ENCODE measurements around the gene ABCA1.

The ABCA1 gene

GRCh38 chr9:104836235-104836634 is 91.7 kb downstream of the ABCA1 start:
- Mint-ChIP-seq H3K27ac (no peak overlapping the region), H3K9me3 (ENCODE audit: low read depth) (no peaks in the 10 kb centered on the region), H3K36me3 (peaks cover 13% of the 10 kb centered on the region), H3K4me3 (no peak overlapping the region), H3K4me1 (ENCODE audit: low read depth) (peaks cover 12% of the 10 kb centered on the region), H3K27me3 (no peaks in the 10 kb centered on the region)

- Mint-ChIP-seq H3K36me3 (peaks cover 14% of the 10 kb centered on the region), H3K9me3 (ENCODE audit: low read depth) (no peaks in the 10 kb centered on the region), H3K4me1 (ENCODE audit: low read depth) (peaks cover 12% of the 10 kb centered on the region), H3K4me3 (no peak overlapping the region), H3K27me3 (no peaks in the 10 kb centered on the region), H3K27ac (no peak overlapping the region)
Measured at GRCh38 chr9:104835161-104835560, 92.8 kb downstream of the ABCA1 start.

- Mint-ChIP-seq H3K36me3 (peaks cover 18% of the 10 kb centered on the region), H3K27ac (no peak overlapping the region), H3K9me3 (ENCODE audit: low read depth) (no peaks in the 10 kb centered on the region)
Measured at GRCh38 chr9:104833696-104834095, 94.3 kb downstream of the ABCA1 start.

GRCh38 chr9:104831681-104832080 is 96.3 kb downstream of the ABCA1 start:
- no peak overlapping the region for H3K27ac Mint-ChIP-seq
- H3K27me3 Mint-ChIP-seq: no peaks in the 10 kb centered on the region
- peaks cover 26% of the 10 kb centered on the region for H3K36me3 Mint-ChIP-seq
- no peaks in the 10 kb centered on the region for H3K9me3 Mint-ChIP-seq (ENCODE audit: low read depth)
- H3K4me1 Mint-ChIP-seq (ENCODE audit: low read depth): peaks cover 6% of the 10 kb centered on the region
- H3K4me3 Mint-ChIP-seq: no peak overlapping the region

More at GRCh38 chr9:104833696-104834095, 94.3 kb downstream of the ABCA1 start:
- H3K4me3 Mint-ChIP-seq: no peak overlapping the region
- no peaks in the 10 kb centered on the region for H3K27me3 Mint-ChIP-seq
- peaks cover 12% of the 10 kb centered on the region for H3K4me1 Mint-ChIP-seq (ENCODE audit: low read depth)

- Mint-ChIP-seq H3K36me3 (peaks cover 34% of the 10 kb centered on the region), H3K9me3 (ENCODE audit: low read depth) (no peaks in the 10 kb centered on the region), H3K27ac (no peak overlapping the region), H3K4me1 (ENCODE audit: low read depth) (no peaks in the 10 kb centered on the region), H3K4me3 (no peak overlapping the region), H3K27me3 (no peaks in the 10 kb centered on the region)
Measured at GRCh38 chr9:104826911-104827310, 101.0 kb downstream of the ABCA1 start.

GRCh38 chr9:104826079-104826775 is 101.7 kb downstream of the ABCA1 start:
- H3K4me3 Mint-ChIP-seq: no peak overlapping the region

GRCh38 chr9:104820336-104820735 is 107.6 kb downstream of the ABCA1 start:
- no peaks in the 10 kb centered on the region for H3K9me3 Mint-ChIP-seq (ENCODE audit: low read depth)
- peaks cover 38% of the 10 kb centered on the region for H3K36me3 Mint-ChIP-seq
- H3K27me3 Mint-ChIP-seq: no peaks in the 10 kb centered on the region
- H3K27ac Mint-ChIP-seq: no peak overlapping the region
- H3K4me3 Mint-ChIP-seq: no peak overlapping the region
- no peaks in the 10 kb centered on the region for H3K4me1 Mint-ChIP-seq (ENCODE audit: low read depth)

More at GRCh38 chr9:104826079-104826775, 101.7 kb downstream of the ABCA1 start:
- Mint-ChIP-seq H3K27ac (no peak overlapping the region), H3K27me3 (no peaks in the 10 kb centered on the region), H3K36me3 (peaks cover 31% of the 10 kb centered on the region), H3K9me3 (ENCODE audit: low read depth) (no peaks in the 10 kb centered on the region), H3K4me1 (ENCODE audit: low read depth) (no peaks in the 10 kb centered on the region)

GRCh38 chr9:104819033-104819432 is 108.9 kb downstream of the ABCA1 start:
- Mint-ChIP-seq H3K4me1 (ENCODE audit: low read depth) (no peaks in the 10 kb centered on the region), H3K27ac (no peak overlapping the region), H3K36me3 (peaks cover 37% of the 10 kb centered on the region), H3K9me3 (ENCODE audit: low read depth) (no peaks in the 10 kb centered on the region), H3K4me3 (no peak overlapping the region), H3K27me3 (no peaks in the 10 kb centered on the region)

GRCh38 chr9:104817437-104817836 is 110.5 kb downstream of the ABCA1 start:
- no peak overlapping the region for H3K27ac Mint-ChIP-seq
- no peaks in the 10 kb centered on the region for H3K9me3 Mint-ChIP-seq (ENCODE audit: low read depth)
- no peak overlapping the region for H3K4me3 Mint-ChIP-seq
- H3K4me1 Mint-ChIP-seq (ENCODE audit: low read depth): no peaks in the 10 kb centered on the region
- H3K36me3 Mint-ChIP-seq: peaks cover 27% of the 10 kb centered on the region
- H3K27me3 Mint-ChIP-seq: no peaks in the 10 kb centered on the region

GRCh38 chr9:104815851-104816565 is 111.9 kb downstream of the ABCA1 start:
- H3K4me3 Mint-ChIP-seq: no peak overlapping the region
- H3K27ac Mint-ChIP-seq: no peak overlapping the region
- H3K9me3 Mint-ChIP-seq (ENCODE audit: low read depth): no peaks in the 10 kb centered on the region
- H3K36me3 Mint-ChIP-seq: peaks cover 31% of the 10 kb centered on the region
- H3K27me3 Mint-ChIP-seq: no peaks in the 10 kb centered on the region
- H3K4me1 Mint-ChIP-seq (ENCODE audit: low read depth): no peaks in the 10 kb centered on the region

GRCh38 chr9:104810421-104811339 is 117.3 kb downstream of the ABCA1 start:
- H3K27ac Mint-ChIP-seq: no peak overlapping the region
- no peak overlapping the region for H3K4me3 Mint-ChIP-seq
- H3K4me1 Mint-ChIP-seq (ENCODE audit: low read depth): no peaks in the 10 kb centered on the region
- H3K36me3 Mint-ChIP-seq: peaks cover 11% of the 10 kb centered on the region
- no peaks in the 10 kb centered on the region for H3K9me3 Mint-ChIP-seq (ENCODE audit: low read depth)
- H3K27me3 Mint-ChIP-seq: no peaks in the 10 kb centered on the region

- Mint-ChIP-seq H3K4me1 (ENCODE audit: low read depth) (no peaks in the 10 kb centered on the region), H3K27ac (no peak overlapping the region), H3K4me3 (no peak overlapping the region), H3K27me3 (no peaks in the 10 kb centered on the region), H3K36me3 (peaks cover 9% of the 10 kb centered on the region), H3K9me3 (ENCODE audit: low read depth) (no peaks in the 10 kb centered on the region)
Measured at GRCh38 chr9:104808035-104808614, 119.8 kb downstream of the ABCA1 start.

GRCh38 chr9:104805441-104805840 is 122.5 kb downstream of the ABCA1 start:
- Mint-ChIP-seq H3K4me1 (ENCODE audit: low read depth) (no peaks in the 10 kb centered on the region), H3K27ac (no peak overlapping the region), H3K36me3 (peaks cover 7% of the 10 kb centered on the region), H3K4me3 (no peak overlapping the region), H3K27me3 (no peaks in the 10 kb centered on the region), H3K9me3 (ENCODE audit: low read depth) (no peaks in the 10 kb centered on the region)

GRCh38 chr9:104802906-104803305 is 125.0 kb downstream of the ABCA1 start:
- no peaks in the 10 kb centered on the region for H3K9me3 Mint-ChIP-seq (ENCODE audit: low read depth)
- H3K27me3 Mint-ChIP-seq: no peaks in the 10 kb centered on the region
- no peaks in the 10 kb centered on the region for H3K4me1 Mint-ChIP-seq (ENCODE audit: low read depth)
- H3K36me3 Mint-ChIP-seq: peaks cover 7% of the 10 kb centered on the region
- H3K27ac Mint-ChIP-seq: no peak overlapping the region
- no peak overlapping the region for H3K4me3 Mint-ChIP-seq

Data from activated naive CD8-positive, alpha-beta T cell (primary cell).